T47D (cell line): ENCODE results near the gene ETFA.
A peak's percentile ranks its signal among the peaks of the same experiment; 100 is the strongest.

ENCODE experiments used
- DNase-seq, 2 experiments: peaks; one replicate each; pipeline versions ENCODE4 v3.0.0 to v3.0.0-alpha.2; 2011 to 2012; ENCODE audit warnings: low read depth in 1 of 2, low spot score in 1 of 2
- JUND ChIP-seq: IDR thresholded peaks from 2 replicates; pipeline ENCODE4 v1.6.1; 2012; ENCODE audit warnings: low read depth
- in situ Hi-C: cut with HindIII; loops from 2 replicates; pipeline ENCODE4 v1.10.0; 2016; ENCODE audit warnings: low sequenced_read_pairs, low pct_unique_long_range_greater_than_20kb

ETFA gene

GRCh38 chr15:76196269-76197231 is 114.7 kb downstream of the ETFA start:
- no peak for TF ChIP-seq JUND
- peak in 1 of 2 experiments; percentile 47 for DNase-seq
- in situ Hi-C loops = no loop called here

- in situ Hi-C loops = no loop called here
- DNase-seq = no peak
- no peak for TF ChIP-seq JUND
These were observed 115.6 kb downstream of the ETFA start for GRCh38 chr15:76195506-76196268.

DNA sequence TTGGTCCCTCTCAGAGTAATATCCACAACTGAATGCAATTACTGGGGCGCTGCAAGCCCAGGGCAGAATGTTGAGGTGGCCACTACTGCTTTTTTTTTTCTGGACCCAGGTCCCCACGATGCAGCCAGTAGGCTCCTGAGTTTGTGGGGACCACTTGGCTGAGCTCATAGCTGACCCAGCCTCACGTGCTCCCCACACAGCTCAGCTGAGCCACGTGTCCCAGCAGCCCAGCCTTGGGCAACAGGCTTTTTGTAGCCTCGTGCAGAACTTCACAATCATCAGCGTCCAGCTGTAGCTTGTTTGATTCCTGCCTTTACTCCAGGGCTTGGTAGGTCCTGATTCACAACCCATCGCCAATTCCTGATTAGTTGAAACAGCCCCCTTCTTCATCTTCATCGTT is 117.3 kb downstream of the ETFA start:
- in situ Hi-C loops = no loop called here

GRCh38 chr15:76192715-76193114 is 118.6 kb downstream of the ETFA start:
- in situ Hi-C loops = no loop called here
- TF ChIP-seq JUND = no peak
- no peak for DNase-seq

More for the DNA sequence above, 117.3 kb downstream of the ETFA start:
- TF ChIP-seq JUND = no peak
- DNase-seq = no peak

DNA sequence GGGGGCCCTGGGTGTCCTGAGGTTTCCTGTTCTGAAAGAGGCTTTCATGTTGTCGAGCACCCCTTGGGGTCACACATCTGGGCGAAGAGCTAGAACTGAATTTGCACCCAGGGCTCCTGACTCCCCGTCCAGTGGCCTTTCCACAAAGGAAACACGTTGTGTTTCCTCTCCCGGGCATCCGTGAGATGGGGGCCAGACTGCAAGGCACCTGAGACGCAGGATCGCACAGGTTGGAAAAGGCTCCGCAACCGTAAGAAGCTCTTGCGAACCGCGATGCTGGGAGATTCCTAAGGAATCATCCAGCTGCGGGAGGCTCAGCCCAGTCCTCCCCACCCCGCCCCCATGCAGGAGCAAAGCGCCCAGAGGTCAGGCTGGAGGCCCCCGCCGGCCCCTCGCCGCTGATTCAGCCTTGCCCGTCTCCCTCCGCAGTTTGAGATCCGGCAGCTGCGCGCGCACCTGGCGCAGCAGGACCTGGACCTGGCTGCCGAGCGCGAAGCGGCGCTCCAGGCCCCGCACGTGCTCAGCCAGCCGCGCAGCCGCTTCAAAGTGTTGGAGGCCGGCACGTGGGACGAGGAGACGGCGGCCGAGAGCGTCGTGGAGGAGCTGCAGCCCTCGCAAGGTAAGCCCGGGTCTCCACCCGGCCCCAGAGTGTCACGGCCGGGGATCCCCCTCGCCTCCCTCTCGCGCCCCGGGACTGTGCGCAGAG is 119.6 kb downstream of the ETFA start:
- in situ Hi-C loops = no loop called here
- no peak for DNase-seq

GRCh38 chr15:76190751-76191538 is 120.3 kb downstream of the ETFA start:
- peak; percentile 82 to 96 for DNase-seq
- no peak for TF ChIP-seq JUND
- in situ Hi-C loops = no loop called here

More for the DNA sequence above, 119.6 kb downstream of the ETFA start:
- no peak for TF ChIP-seq JUND

DNA sequence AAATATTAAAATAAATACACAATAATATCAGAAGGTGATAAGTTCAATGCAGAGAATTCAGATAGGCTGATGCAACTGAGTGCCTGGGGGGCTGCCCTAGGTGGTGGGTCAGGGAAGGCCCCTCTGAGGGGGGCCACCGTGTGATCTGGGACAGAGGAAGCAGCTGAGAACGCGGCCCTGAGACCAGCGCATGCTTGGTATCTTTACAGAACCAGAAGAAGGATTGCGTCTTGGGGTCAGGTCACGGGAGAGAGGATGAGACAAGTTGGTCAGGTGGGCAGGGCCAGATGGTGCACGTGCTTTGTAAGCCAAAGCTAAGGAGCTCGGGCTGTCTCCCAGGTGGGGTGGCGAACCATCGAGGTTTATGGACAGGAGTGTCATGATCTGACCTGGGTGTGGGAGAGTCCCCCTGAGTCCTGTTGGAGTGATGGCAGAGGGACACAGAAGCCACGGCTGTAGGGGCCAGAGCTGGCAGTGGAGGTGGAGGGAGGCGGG is 121.2 kb downstream of the ETFA start:
- TF ChIP-seq JUND = no peak
- DNase-seq = no peak
- in situ Hi-C loops = no loop called here

DNA sequence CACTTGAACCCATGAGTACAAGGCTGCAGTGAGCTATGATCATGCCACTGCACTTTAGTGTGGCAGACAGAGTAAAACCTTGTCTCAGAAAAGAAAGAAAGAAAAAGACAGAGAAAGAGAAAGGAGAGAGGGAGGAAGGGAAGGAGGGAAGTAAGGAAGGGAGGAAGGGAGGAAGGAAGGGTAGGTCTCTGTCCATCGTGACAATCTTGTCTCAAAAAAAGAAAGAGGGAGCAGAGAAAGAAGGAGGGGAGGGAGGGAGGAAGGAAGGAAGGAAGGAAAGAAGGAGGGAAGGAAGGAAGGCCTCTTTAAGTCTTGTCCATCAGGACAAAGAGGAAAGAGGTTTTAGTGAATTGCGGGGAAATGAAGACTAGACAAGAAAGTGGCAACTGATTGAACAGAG is 122.2 kb downstream of the ETFA start:
- DNase-seq = no peak
- in situ Hi-C loops = no loop called here
- TF ChIP-seq JUND = no peak

- in situ Hi-C loops = no loop called here
- no peak for TF ChIP-seq JUND
- DNase-seq = no peak
These were observed 124.1 kb downstream of the ETFA start for GRCh38 chr15:76187163-76187562.

GRCh38 chr15:76185716-76186115 is 125.6 kb downstream of the ETFA start:
- no peak for TF ChIP-seq JUND
- in situ Hi-C loops = no loop called here
- peak; percentile 56 to 87 for DNase-seq

- DNase-seq = no peak
- in situ Hi-C loops = no loop called here
- TF ChIP-seq JUND = no peak
These were observed 126.6 kb downstream of the ETFA start for GRCh38 chr15:76184650-76185035.
